Activated CD4-positive, alpha-beta memory T cell treated with anti-CD3 and anti-CD28 coated beads, Interleukin-2, amount 10 ng/mL, durations not matched to agents 7 days and 5 days (primary cell): ENCODE results near the gene DSG3. TPM values are rescaled to one million over a fixed set of nuclear protein-coding genes. Genes with fewer than 3 reads are reported as not detected.
"Not testable (repeated sequence)": the region's sequence is repeated elsewhere in the genome, so short reads cannot be mapped to it uniquely, and the experiment has no call there.

Experiments used
- CTCF ChIA-PET: fragments of 350-600 bp; sonication (Branson Sonifier 250); formaldehyde crosslinking; loops from one replicate; lab custom pipeline; 2021; ENCODE audit warnings: antibody characterized with exemption, inconsistent platforms; lab: Charles Lee
- POLR2A ChIA-PET: fragments of 350-600 bp; sonication (Branson Sonifier 250); formaldehyde crosslinking; loops from one replicate; lab custom pipeline; 2021; ENCODE audit warnings: antibody characterized with exemption; lab: Charles Lee
- DNase-seq: peaks from one replicate; pipeline ENCODE4 v3.0.0-alpha.2; 2020
- H3K27ac Mint-ChIP-seq: one replicate; pipeline ENCODE4 v1.8.0; 2021; ENCODE audit warnings: mild to moderate bottlenecking, mixed read lengths
- H3K27me3 Mint-ChIP-seq: one replicate; pipeline ENCODE4 v1.8.0; 2021; ENCODE audit warnings: mixed read lengths
- H3K36me3 Mint-ChIP-seq: one replicate; pipeline ENCODE4 v1.8.0; 2021; ENCODE audit warnings: low read depth, mixed read lengths
- H3K4me1 Mint-ChIP-seq: one replicate; pipeline ENCODE4 v1.8.0; 2021; ENCODE audit warnings: mixed read lengths
- H3K4me3 Mint-ChIP-seq: one replicate; pipeline ENCODE4 v1.8.0; 2021; ENCODE audit warnings: mild to moderate bottlenecking, mixed read lengths
- H3K9me3 Mint-ChIP-seq: one replicate; pipeline ENCODE4 v1.8.0; 2021; ENCODE audit warnings: mixed read lengths
- total RNA-seq, 2 experiments: library from RNA; stranded (reverse); gene quantifications; one replicate each; pipeline ENCODE4 v1.2.3, GENCODE V29; 2021

Gene DSG3
- total RNA-seq, 2 experiments from 2014 or later, result not detected

GRCh38 chr18:31504455-31505147 lies 57.1 kb downstream of the DSG3 start:
- ChIA-PET POLR2A (no interaction called here), CTCF (no interaction called here)
- Mint-ChIP-seq H3K4me3 (no peak overlapping the region), H3K27ac (no peak overlapping the region), H3K9me3 (no peaks in the 10 kb centered on the region), H3K4me1 (no peaks in the 10 kb centered on the region), H3K36me3 (no peaks in the 10 kb centered on the region), H3K27me3 (peaks cover 8% of the 10 kb centered on the region)
- DNase-seq, result no peak

- ChIA-PET POLR2A (no interaction called here), CTCF (no interaction called here)
- H3K27me3 Mint-ChIP-seq, result peaks cover 6% of the 10 kb centered on the region
- H3K4me1 Mint-ChIP-seq, result no peaks in the 10 kb centered on the region
- no peak overlapping the region for H3K4me3 Mint-ChIP-seq
- no peaks in the 10 kb centered on the region for H3K9me3 Mint-ChIP-seq
- no peak overlapping the region for H3K27ac Mint-ChIP-seq
- DNase-seq, result no peak
- no peaks in the 10 kb centered on the region for H3K36me3 Mint-ChIP-seq
Observed at GRCh38 chr18:31505156-31505555, 57.6 kb downstream of the DSG3 start.

GRCh38 chr18:31506024-31506742 lies 58.6 kb downstream of the DSG3 start:
- ChIA-PET POLR2A (no interaction called here), CTCF (no interaction called here)
- no peaks in the 10 kb centered on the region for H3K36me3 Mint-ChIP-seq
- DNase-seq, result no peak
- no peak overlapping the region for H3K27ac Mint-ChIP-seq
- H3K27me3 Mint-ChIP-seq, result peaks cover 3% of the 10 kb centered on the region
- no peaks in the 10 kb centered on the region for H3K4me1 Mint-ChIP-seq
- no peak overlapping the region for H3K4me3 Mint-ChIP-seq
- no peaks in the 10 kb centered on the region for H3K9me3 Mint-ChIP-seq

GRCh38 chr18:31507124-31507523 lies 59.6 kb downstream of the DSG3 start:
- DNase-seq, CTCF ChIA-PET, H3K4me1 Mint-ChIP-seq, H3K27ac Mint-ChIP-seq, POLR2A ChIA-PET, H3K36me3 Mint-ChIP-seq, H3K4me3 Mint-ChIP-seq, H3K9me3 Mint-ChIP-seq, H3K27me3 Mint-ChIP-seq: not testable (repeated sequence)

GRCh38 chr18:31508781-31509180 lies 61.2 kb downstream of the DSG3 start:
- ChIA-PET POLR2A (no interaction called here), CTCF (no interaction called here)
- no peak overlapping the region for H3K27ac Mint-ChIP-seq
- H3K4me3 Mint-ChIP-seq, result no peak overlapping the region
- no peak for DNase-seq
- H3K27me3 Mint-ChIP-seq, result no peaks in the 10 kb centered on the region
- H3K4me1 Mint-ChIP-seq, result no peaks in the 10 kb centered on the region
- H3K36me3 Mint-ChIP-seq, result no peaks in the 10 kb centered on the region
- no peaks in the 10 kb centered on the region for H3K9me3 Mint-ChIP-seq

GRCh38 chr18:31509571-31509970 lies 62.0 kb downstream of the DSG3 start:
- no peaks in the 10 kb centered on the region for H3K36me3 Mint-ChIP-seq
- DNase-seq, result no peak
- no peak overlapping the region for H3K4me3 Mint-ChIP-seq
- no peaks in the 10 kb centered on the region for H3K9me3 Mint-ChIP-seq
- no peak overlapping the region for H3K27ac Mint-ChIP-seq
- H3K4me1 Mint-ChIP-seq, result no peaks in the 10 kb centered on the region
- CTCF ChIA-PET, result no interaction called here
- POLR2A ChIA-PET, result no interaction called here
- no peaks in the 10 kb centered on the region for H3K27me3 Mint-ChIP-seq

GRCh38 chr18:31510319-31510718 lies 62.8 kb downstream of the DSG3 start:
- H3K4me1 Mint-ChIP-seq, result no peaks in the 10 kb centered on the region
- no peaks in the 10 kb centered on the region for H3K27me3 Mint-ChIP-seq
- no peak for DNase-seq
- H3K9me3 Mint-ChIP-seq, result no peaks in the 10 kb centered on the region
- no peaks in the 10 kb centered on the region for H3K36me3 Mint-ChIP-seq
- H3K4me3 Mint-ChIP-seq, result no peak overlapping the region
- no peak overlapping the region for H3K27ac Mint-ChIP-seq
- CTCF ChIA-PET, result no interaction called here
- POLR2A ChIA-PET, result no interaction called here

- Mint-ChIP-seq H3K4me3 (no peak overlapping the region), H3K36me3 (no peaks in the 10 kb centered on the region), H3K27me3 (no peaks in the 10 kb centered on the region), H3K27ac (no peak overlapping the region), H3K9me3 (no peaks in the 10 kb centered on the region), H3K4me1 (no peaks in the 10 kb centered on the region)
- POLR2A ChIA-PET, result no interaction called here
- CTCF ChIA-PET, result no interaction called here
- DNase-seq, result no peak
Observed at GRCh38 chr18:31511098-31511497, 63.6 kb downstream of the DSG3 start.

- ChIA-PET POLR2A (no interaction called here), CTCF (no interaction called here)
- no peaks in the 10 kb centered on the region for H3K4me1 Mint-ChIP-seq
- H3K36me3 Mint-ChIP-seq, result no peaks in the 10 kb centered on the region
- DNase-seq, result no peak
- no peaks in the 10 kb centered on the region for H3K9me3 Mint-ChIP-seq
- H3K27ac Mint-ChIP-seq, result no peak overlapping the region
- H3K27me3 Mint-ChIP-seq, result no peaks in the 10 kb centered on the region
- no peak overlapping the region for H3K4me3 Mint-ChIP-seq
Observed at GRCh38 chr18:31512203-31512764, 64.7 kb downstream of the DSG3 start.

GRCh38 chr18:31513189-31513935 lies 65.8 kb downstream of the DSG3 start:
- Mint-ChIP-seq H3K27me3 (no peaks in the 10 kb centered on the region), H3K9me3 (no peaks in the 10 kb centered on the region), H3K36me3 (no peaks in the 10 kb centered on the region), H3K4me1 (no peaks in the 10 kb centered on the region), H3K27ac (no peak overlapping the region), H3K4me3 (no peak overlapping the region)
- ChIA-PET CTCF (no interaction called here), POLR2A (no interaction called here)
- DNase-seq, result no peak

GRCh38 chr18:31516437-31516836 lies 68.9 kb downstream of the DSG3 start:
- Mint-ChIP-seq H3K27ac (no peak overlapping the region), H3K27me3 (peaks cover 1% of the 10 kb centered on the region), H3K4me3 (no peak overlapping the region), H3K4me1 (no peaks in the 10 kb centered on the region), H3K9me3 (no peaks in the 10 kb centered on the region), H3K36me3 (no peaks in the 10 kb centered on the region)
- CTCF ChIA-PET, result no interaction called here
- DNase-seq, result no peak
- POLR2A ChIA-PET, result no interaction called here

- CTCF ChIA-PET, result no interaction called here
- H3K4me3 Mint-ChIP-seq, result no peak overlapping the region
- H3K36me3 Mint-ChIP-seq, result no peaks in the 10 kb centered on the region
- POLR2A ChIA-PET, result no interaction called here
- no peaks in the 10 kb centered on the region for H3K9me3 Mint-ChIP-seq
- H3K4me1 Mint-ChIP-seq, result no peaks in the 10 kb centered on the region
- H3K27ac Mint-ChIP-seq, result no peak overlapping the region
- DNase-seq, result no peak
- no peaks in the 10 kb centered on the region for H3K27me3 Mint-ChIP-seq
Observed at GRCh38 chr18:31526374-31526773, 78.8 kb downstream of the DSG3 start.
